K562 (cell line): Measurements from ENCODE around the gene GSTO2. TPM values are rescaled to one million over a fixed set of nuclear protein-coding genes. Genes with fewer than 3 reads are reported as not detected.

Experiments used
- CEBPB ChIP-seq: fragments of 450-650 bp; IDR thresholded peaks from 2 replicates; pipeline ENCODE4 v1.6.1; 2016; ENCODE audit warnings: missing genetic modification characterization, missing compliant biosample characterization
- JUND ChIP-seq, 2 experiments: IDR thresholded peaks; 2 replicates in 1 of 2; 3 replicates in 1 of 2; pipeline ENCODE4 v1.6.1; 2011; ENCODE audit warnings: borderline replicate concordance in 2 of 2, low read depth in 2 of 2, low read length in 2 of 2, improper control_type of control experiment in 1 of 2, missing biosample characterization in 1 of 2, missing genetic modification characterization in 1 of 2, missing genetic modification reagents in 1 of 2
- MAFG ChIP-seq: fragments of 450-650 bp; conservative IDR thresholded peaks from 2 replicates; pipeline ENCODE4 v1.6.1; 2016; ENCODE audit warnings: missing genetic modification characterization, missing compliant biosample characterization
- MTF1 ChIP-seq: fragments of 250-450 bp; sonication (Bioruptor Pico); IDR thresholded peaks from 2 replicates; pipeline ENCODE4 v1.9.0; 2021; ENCODE audit warnings: moderate library complexity, mild to moderate bottlenecking, inconsistent platforms, borderline replicate concordance
- ZNF589 ChIP-seq: fragments of 200-800 bp; sonication (Bioruptor generic); IDR thresholded peaks from 2 replicates; pipeline ENCODE4 v1.6.1; 2016; ENCODE audit warnings: low read depth, missing genetic modification characterization, missing compliant biosample characterization
- polyA plus RNA-seq, 8 experiments: library from polyadenylated mRNA; depleted of rRNA in 4 of 8; stranded (reverse) in 5 of 8; unstranded in 3 of 8; fragments of >200 nt; fragmentation: Nextera tagmentation in 2 of 8; fragmentation: Illumina TruSeq in 1 of 8; extraction: Ambion mirVana in 2 of 8; extraction: Trizol in 1 of 8; gene quantifications; 2 replicates each; pipeline versions ENCODE4 v1.2.1 to v1.2.3, GENCODE V29; 2011 to 2014; ENCODE audit warnings: inconsistent platforms in 1 of 8, missing spikeins in 1 of 8
- total RNA-seq, 7 experiments: library from RNA; depleted of rRNA in 6 of 7; stranded (reverse); fragments of >200 nt in 6 of 7; fragmentation: Illumina TruSeq in 2 of 7; extraction: Trizol in 2 of 7; gene quantifications; 2 replicates each; pipeline versions ENCODE4 v1.2.1 to v1.2.3, GENCODE V29; 2011 to 2021; ENCODE audit warnings: low replicate concordance in 1 of 7
- TF ChIP-seq, protein P1 (sequence below): fragments of 450-650 bp; formaldehyde crosslinking; IDR thresholded peaks from 2 replicates; pipeline ENCODE4 v1.4.0; 2020; ENCODE audit warnings: mild to moderate bottlenecking, mixed read lengths
- TF ChIP-seq, protein P2 (sequence below): fragments of 450-650 bp; IDR thresholded peaks from 2 replicates; pipeline ENCODE4 v1.6.1; 2016; ENCODE audit warnings: low read depth, mild to moderate bottlenecking, moderate library complexity
- TF ChIP-seq, protein P3 (sequence below): fragments of 250-450 bp; sonication (Bioruptor Pico); IDR thresholded peaks from 2 replicates; pipeline ENCODE4 v1.4.0; 2020; ENCODE audit warnings: mild to moderate bottlenecking, moderate library complexity
- TF ChIP-seq, protein P4 (sequence below): fragments of 250-450 bp; sonication (Bioruptor Pico); IDR thresholded peaks from 2 replicates; pipeline ENCODE4 v1.5.0; 2021

GSTO2 gene
- total and polyA plus RNA-seq, 9 of the 15 experiments (the other 6 are each of a cell fraction or from before 2014, with no cell fraction given): 0.18 to 1.8 (median 0.90) TPM

DNA sequence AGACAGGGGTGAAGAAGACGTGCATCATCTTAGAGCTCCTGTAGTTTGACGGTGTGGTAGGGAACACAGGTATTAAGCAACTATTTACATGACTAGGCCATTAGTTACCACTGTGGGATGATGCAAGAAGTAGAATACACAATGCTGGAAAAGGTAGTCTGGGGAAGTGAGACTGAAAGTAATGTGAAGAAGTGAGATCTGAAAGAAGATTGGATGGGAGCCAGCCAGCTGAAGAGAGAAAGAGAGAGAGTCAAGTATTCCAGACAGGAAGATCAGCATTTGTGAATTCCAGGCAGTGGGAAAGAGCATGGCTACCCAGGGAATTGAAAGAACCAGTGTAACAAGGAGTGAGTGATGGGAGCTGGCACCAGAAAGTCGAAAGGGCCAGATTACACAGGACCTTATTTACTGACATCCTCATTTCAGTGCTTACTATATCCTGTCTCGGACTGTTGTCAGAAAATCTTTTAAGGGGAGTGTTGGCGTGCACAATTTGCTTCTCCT lies 80.7 kb downstream of the GSTO2 start (continued):
- TF ChIP-seq ZNF589 (CRISPR knock-in tag): no peak
- peak; percentile 62 for TF ChIP-seq JUND (IDR thresholded peaks at IDR 0.05; ENCODE audit: borderline replicate concordance, low read depth, low read length)
- no peak for TF ChIP-seq JUND (tag; IDR thresholded peaks at IDR 0.05; ENCODE audit: borderline replicate concordance, low read depth, low read length)
- peak; percentile 96 for TF ChIP-seq CEBPB (tag)
- TF ChIP-seq, protein P1, sequence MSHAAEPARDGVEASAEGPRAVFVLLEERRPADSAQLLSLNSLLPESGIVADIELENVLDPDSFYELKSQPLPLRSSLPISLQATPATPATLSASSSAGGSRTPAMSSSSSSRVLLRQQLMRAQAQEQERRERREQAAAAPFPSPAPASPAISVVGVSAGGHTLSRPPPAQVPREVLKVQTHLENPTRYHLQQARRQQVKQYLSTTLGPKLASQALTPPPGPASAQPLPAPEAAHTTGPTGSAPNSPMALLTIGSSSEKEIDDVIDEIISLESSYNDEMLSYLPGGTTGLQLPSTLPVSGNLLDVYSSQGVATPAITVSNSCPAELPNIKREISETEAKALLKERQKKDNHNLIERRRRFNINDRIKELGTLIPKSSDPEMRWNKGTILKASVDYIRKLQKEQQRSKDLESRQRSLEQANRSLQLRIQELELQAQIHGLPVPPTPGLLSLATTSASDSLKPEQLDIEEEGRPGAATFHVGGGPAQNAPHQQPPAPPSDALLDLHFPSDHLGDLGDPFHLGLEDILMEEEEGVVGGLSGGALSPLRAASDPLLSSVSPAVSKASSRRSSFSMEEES (CRISPR knock-in tag): no peak
- no peak for TF ChIP-seq MTF1 (CRISPR knock-in tag)
- peak; percentile 35; the same call in 1 of the 2 replicates for TF ChIP-seq MAFG (tag)
- TF ChIP-seq, protein P2, sequence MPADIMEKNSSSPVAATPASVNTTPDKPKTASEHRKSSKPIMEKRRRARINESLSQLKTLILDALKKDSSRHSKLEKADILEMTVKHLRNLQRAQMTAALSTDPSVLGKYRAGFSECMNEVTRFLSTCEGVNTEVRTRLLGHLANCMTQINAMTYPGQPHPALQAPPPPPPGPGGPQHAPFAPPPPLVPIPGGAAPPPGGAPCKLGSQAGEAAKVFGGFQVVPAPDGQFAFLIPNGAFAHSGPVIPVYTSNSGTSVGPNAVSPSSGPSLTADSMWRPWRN: no peak
- TF ChIP-seq, protein P3, sequence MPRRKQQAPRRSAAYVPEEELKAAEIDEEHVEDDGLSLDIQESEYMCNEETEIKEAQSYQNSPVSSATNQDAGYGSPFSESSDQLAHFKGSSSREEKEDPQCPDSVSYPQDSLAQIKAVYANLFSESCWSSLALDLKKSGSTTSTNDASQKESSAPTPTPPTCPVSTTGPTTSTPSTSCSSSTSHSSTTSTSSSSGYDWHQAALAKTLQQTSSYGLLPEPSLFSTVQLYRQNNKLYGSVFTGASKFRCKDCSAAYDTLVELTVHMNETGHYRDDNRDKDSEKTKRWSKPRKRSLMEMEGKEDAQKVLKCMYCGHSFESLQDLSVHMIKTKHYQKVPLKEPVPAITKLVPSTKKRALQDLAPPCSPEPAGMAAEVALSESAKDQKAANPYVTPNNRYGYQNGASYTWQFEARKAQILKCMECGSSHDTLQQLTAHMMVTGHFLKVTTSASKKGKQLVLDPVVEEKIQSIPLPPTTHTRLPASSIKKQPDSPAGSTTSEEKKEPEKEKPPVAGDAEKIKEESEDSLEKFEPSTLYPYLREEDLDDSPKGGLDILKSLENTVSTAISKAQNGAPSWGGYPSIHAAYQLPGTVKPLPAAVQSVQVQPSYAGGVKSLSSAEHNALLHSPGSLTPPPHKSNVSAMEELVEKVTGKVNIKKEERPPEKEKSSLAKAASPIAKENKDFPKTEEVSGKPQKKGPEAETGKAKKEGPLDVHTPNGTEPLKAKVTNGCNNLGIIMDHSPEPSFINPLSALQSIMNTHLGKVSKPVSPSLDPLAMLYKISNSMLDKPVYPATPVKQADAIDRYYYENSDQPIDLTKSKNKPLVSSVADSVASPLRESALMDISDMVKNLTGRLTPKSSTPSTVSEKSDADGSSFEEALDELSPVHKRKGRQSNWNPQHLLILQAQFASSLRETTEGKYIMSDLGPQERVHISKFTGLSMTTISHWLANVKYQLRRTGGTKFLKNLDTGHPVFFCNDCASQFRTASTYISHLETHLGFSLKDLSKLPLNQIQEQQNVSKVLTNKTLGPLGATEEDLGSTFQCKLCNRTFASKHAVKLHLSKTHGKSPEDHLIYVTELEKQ (CRISPR knock-in tag): no peak
- TF ChIP-seq, protein P4, sequence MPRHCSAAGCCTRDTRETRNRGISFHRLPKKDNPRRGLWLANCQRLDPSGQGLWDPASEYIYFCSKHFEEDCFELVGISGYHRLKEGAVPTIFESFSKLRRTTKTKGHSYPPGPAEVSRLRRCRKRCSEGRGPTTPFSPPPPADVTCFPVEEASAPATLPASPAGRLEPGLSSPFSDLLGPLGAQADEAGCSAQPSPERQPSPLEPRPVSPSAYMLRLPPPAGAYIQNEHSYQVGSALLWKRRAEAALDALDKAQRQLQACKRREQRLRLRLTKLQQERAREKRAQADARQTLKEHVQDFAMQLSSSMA (CRISPR knock-in tag): no peak
